BLaER1 treated with 17β-estradiol and CSF1 and Interleukin-3, amounts not matched to agents 10 nM and 100 nM (cell line): ENCODE results near the gene PNPLA1.
"Not testable (repeated sequence)": the region's sequence is repeated elsewhere in the genome, so short reads cannot be mapped to it uniquely, and the experiment has no call there.

Experiments
- H3K27ac ChIP-seq, 11 experiments: shearing (Covaris generic); formaldehyde crosslinking; 2 replicates each; pipeline ENCODE4 v1.8.1; 2022
- H3K27me3 ChIP-seq, 11 experiments: shearing (Covaris generic); formaldehyde crosslinking; 2 replicates each; pipeline ENCODE4 v1.8.1; 2022
- H3K36me3 ChIP-seq, 11 experiments: shearing (Covaris generic); formaldehyde crosslinking; 2 replicates each; pipeline ENCODE4 v1.8.1; 2022
- H3K4me1 ChIP-seq, 10 experiments: shearing (Covaris generic); formaldehyde crosslinking; 2 replicates each; pipeline ENCODE4 v1.8.1; 2022
- H3K4me2 ChIP-seq, 11 experiments: shearing (Covaris generic); formaldehyde crosslinking; 2 replicates each; pipeline ENCODE4 v1.8.1; 2022
- H3K4me3 ChIP-seq, 10 experiments: shearing (Covaris generic); formaldehyde crosslinking; 2 replicates each; pipeline ENCODE4 v1.8.1; 2022
- H3K9ac ChIP-seq, 11 experiments: shearing (Covaris generic); formaldehyde crosslinking; 2 replicates each; pipeline ENCODE4 v1.8.1; 2022
- H3K9me3 ChIP-seq, 11 experiments: shearing (Covaris generic); formaldehyde crosslinking; replicated peaks in 1 of 11; 2 replicates each; pipeline ENCODE4 v1.8.1; 2022
- H4K20me1 ChIP-seq, 11 experiments: shearing (Covaris generic); formaldehyde crosslinking; 2 replicates each; pipeline ENCODE4 v1.8.1; 2022
- Cebpa-rat ChIP-seq, 11 experiments: shearing (Covaris generic); IDR thresholded peaks; 2 replicates each; pipeline ENCODE4 v1.8.1; 2022

PNPLA1 gene

GRCh38 chr6:36336208-36336710 lies 66.4 kb downstream of the PNPLA1 start:
- no peaks in the 10 kb centered on the region for H3K36me3 ChIP-seq
- H3K9me3 ChIP-seq = no peaks in the 10 kb centered on the region
- no peak overlapping the region for H3K9ac ChIP-seq
- no peaks in the 10 kb centered on the region for H3K27me3 ChIP-seq
- no peaks in the 10 kb centered on the region for H4K20me1 ChIP-seq
- TF ChIP-seq Cebpa-rat (IDR thresholded peaks at IDR 0.05) = no peak
- 0 out of 22 replicates have a peak overlapping the region, but pooled peaks of 1 of the 11 experiments have one; percentile 27 for H3K4me2 ChIP-seq
- peaks cover 30 to 86% (median 64%) of the 10 kb centered on the region in 10 experiments for H3K4me1 ChIP-seq
- no peak overlapping the region for H3K4me3 ChIP-seq
- no peak overlapping the region for H3K27ac ChIP-seq

- Histone ChIP-seq H3K36me3 (no peaks in the 10 kb centered on the region), H3K27ac (no peak within 1 kb of the TSS), H3K4me3 (no peak within 1 kb of the TSS), H3K27me3 (no peaks in the 10 kb centered on the region), H3K9ac (no peak within 1 kb of the TSS), H3K4me1 (peaks cover 32 to 86% (median 67%) of the 10 kb centered on the region in 10 experiments), H3K9me3 (no peaks in the 10 kb centered on the region), H3K4me2 (peak within 1 kb of the TSS in 7 of 11 experiments; percentile 4 to 46 (median 22); a peak in 9 of 22 replicates), H4K20me1 (no peaks in the 10 kb centered on the region)
- TF ChIP-seq Cebpa-rat (IDR thresholded peaks at IDR 0.05) = no peak
These were observed 67.0 kb downstream of the PNPLA1 start, which contains the start of gene BNIP5 for GRCh38 chr6:36336779-36337241. Gene BNIP5 (minus strand): TSS chr6:36336888. CDS start chr6:36330690, 6,198 bp downstream.

GRCh38 chr6:36337814-36338213 lies 68.0 kb downstream of the PNPLA1 start:
- TF ChIP-seq Cebpa-rat (IDR thresholded peaks at IDR 0.05) = no peak
- no peak overlapping the region for H3K4me3 ChIP-seq
- peaks cover 32 to 84% (median 67%) of the 10 kb centered on the region in 10 experiments for H3K4me1 ChIP-seq
- H4K20me1 ChIP-seq = no peaks in the 10 kb centered on the region
- H3K27me3 ChIP-seq = no peaks in the 10 kb centered on the region
- no peaks in the 10 kb centered on the region for H3K9me3 ChIP-seq
- H3K27ac ChIP-seq = no peak overlapping the region
- no peaks in the 10 kb centered on the region for H3K36me3 ChIP-seq
- H3K9ac ChIP-seq = no peak overlapping the region
- peak overlapping the region in 6 of 11 experiments; percentile 4 to 46 (median 22); a peak in 8 of 22 replicates for H3K4me2 ChIP-seq

- not testable (repeated sequence) for H3K27ac ChIP-seq, H4K20me1 ChIP-seq, H3K4me3 ChIP-seq, H3K9me3 ChIP-seq, H3K36me3 ChIP-seq, H3K9ac ChIP-seq, H3K27me3 ChIP-seq
- Histone ChIP-seq H3K4me1 (peaks cover 32 to 80% (median 65%) of the 10 kb centered on the region in 10 experiments), H3K4me2 (peak overlapping the region in 7 of 11 experiments; percentile 4 to 46 (median 29); a peak in 7 of 22 replicates)
These were observed 68.4 kb downstream of the PNPLA1 start for GRCh38 chr6:36338223-36338622.

GRCh38 chr6:36339146-36339545 lies 69.3 kb downstream of the PNPLA1 start:
- H3K9ac ChIP-seq = no peak overlapping the region
- peak overlapping the region in 6 of 11 experiments; percentile 8 to 41 (median 29); a peak in 10 of 22 replicates for H3K4me2 ChIP-seq
- peaks cover 26 to 71% (median 57%) of the 10 kb centered on the region in 10 experiments for H3K4me1 ChIP-seq
- no peaks in the 10 kb centered on the region for H3K9me3 ChIP-seq
- H3K27me3 ChIP-seq = no peaks in the 10 kb centered on the region
- no peak overlapping the region for H3K27ac ChIP-seq
- H3K4me3 ChIP-seq = no peak overlapping the region
- H4K20me1 ChIP-seq = no peaks in the 10 kb centered on the region
- no peak for TF ChIP-seq Cebpa-rat (IDR thresholded peaks at IDR 0.05)
- H3K36me3 ChIP-seq = no peaks in the 10 kb centered on the region

GRCh38 chr6:36340306-36340617 lies 70.4 kb downstream of the PNPLA1 start:
- no peaks in the 10 kb centered on the region for H3K36me3 ChIP-seq
- H3K9ac ChIP-seq = 0 out of 22 replicates have a peak overlapping the region, but pooled peaks of 2 of the 11 experiments have one; percentile 31 to 50

GRCh38 chr6:36340618-36341454 lies 71.0 kb downstream of the PNPLA1 start:
- Histone ChIP-seq H3K27ac (peak overlapping the region in 6 of 11 experiments; percentile 2 to 52 (median 34); a peak in 8 of 22 replicates), H3K4me1 (peaks cover 17 to 54% (median 44%) of the 10 kb centered on the region in 10 experiments), H3K9me3 (no peaks in the 10 kb centered on the region), H3K4me2 (peak overlapping the region; percentile 42 to 80 (median 63)), H3K36me3 (no peaks in the 10 kb centered on the region), H4K20me1 (no peaks in the 10 kb centered on the region), H3K4me3 (peak overlapping the region in 2 of 10 experiments; percentile 5 to 8; a peak in 1 of 20 replicates), H3K27me3 (no peaks in the 10 kb centered on the region), H3K9ac (peak overlapping the region in 5 of 11 experiments; percentile 11 to 50 (median 31); a peak in 3 of 22 replicates)
- TF ChIP-seq Cebpa-rat (IDR thresholded peaks at IDR 0.05) = no peak

More at GRCh38 chr6:36340306-36340617, 70.4 kb downstream of the PNPLA1 start:
- Histone ChIP-seq H3K27me3 (no peaks in the 10 kb centered on the region), H3K9me3 (no peaks in the 10 kb centered on the region), H3K27ac (peak overlapping the region in 3 of 11 experiments; percentile 12 to 52 (median 30); a peak in 3 of 22 replicates), H3K4me3 (no peak overlapping the region), H4K20me1 (no peaks in the 10 kb centered on the region), H3K4me2 (peak overlapping the region in 10 of 11 experiments; percentile 42 to 80 (median 61); a peak in 18 of 22 replicates), H3K4me1 (peaks cover 17 to 59% (median 45%) of the 10 kb centered on the region in 10 experiments)
- TF ChIP-seq Cebpa-rat (IDR thresholded peaks at IDR 0.05) = no peak

- H3K4me2 ChIP-seq = no peak overlapping the region
These were observed 73.3 kb downstream of the PNPLA1 start for GRCh38 chr6:36343109-36343680.

More at GRCh38 chr6:36343109-36343680, 73.3 kb downstream of the PNPLA1 start:
- H3K4me1 ChIP-seq = peaks cover 17 to 52% (median 34%) of the 10 kb centered on the region in 10 experiments
- H3K36me3 ChIP-seq = no peaks in the 10 kb centered on the region
- no peak overlapping the region for H3K27ac ChIP-seq
- no peaks in the 10 kb centered on the region for H3K9me3 ChIP-seq
- H3K4me3 ChIP-seq = no peak overlapping the region
- H3K9ac ChIP-seq = no peak overlapping the region
- no peak for TF ChIP-seq Cebpa-rat (IDR thresholded peaks at IDR 0.05)
- H4K20me1 ChIP-seq = no peaks in the 10 kb centered on the region
- no peaks in the 10 kb centered on the region for H3K27me3 ChIP-seq
